Panc1 (cell line): Measurements from ENCODE around the gene SAV1. TPM values are rescaled to one million over a fixed set of nuclear protein-coding genes. Genes with fewer than 3 reads are reported as not detected.

Experiments used
- ATAC-seq: fragments of 200-7000 bp; cut with Tn5 transposase; 2 replicates; pipeline ENCODE4 v1.9.1; 2020; ENCODE audit warnings: mild to moderate bottlenecking, moderate library complexity
- BruUV-seq: library from RNA; stranded (reverse); fragments of 400-500 nt; replicated peaks from 2 replicates; lab custom pipeline; 2021; lab: Mats Ljungman, UMichigan
- CTCF ChIA-PET: fragments of 300-600 bp; sonication (Branson Sonifier 250); formaldehyde crosslinking; loops from one replicate; lab custom pipeline; 2022; ENCODE audit warnings: antibody characterized with exemption; lab: Charles Lee
- POLR2A ChIA-PET: fragments of 300-600 bp; sonication (Branson Sonifier 250); formaldehyde crosslinking; loops from one replicate; lab custom pipeline; 2022; ENCODE audit warnings: antibody characterized with exemption; lab: Charles Lee
- DNase-seq: peaks from one replicate; pipeline ENCODE4 v3.0.0-alpha.2; 2010; ENCODE audit warnings: low read depth, low spot score
- H3K27ac ChIP-seq: 2 replicates; pipeline ENCODE4 v1.5.1; 2011; ENCODE audit warnings: mild to moderate bottlenecking, low read length, inconsistent platforms
- H3K27me3 ChIP-seq: fragments of 200-500 bp; sonication (Bioruptor generic); 2 replicates; pipeline ENCODE4 v1.6.0; 2014; ENCODE audit warnings: low read length, inconsistent platforms; ENCODE audit not compliant: control insufficient read depth, insufficient read depth
- H3K36me3 ChIP-seq: fragments of 200-500 bp; sonication (Bioruptor generic); 2 replicates; pipeline ENCODE4 v1.5.1; 2014; ENCODE audit warnings: inconsistent platforms, mild to moderate bottlenecking, low read length, moderate library complexity; ENCODE audit not compliant: control insufficient read depth, insufficient read depth
- H3K4me1 ChIP-seq: 2 replicates; pipeline ENCODE4 v1.5.1; 2011; ENCODE audit warnings: inconsistent platforms, mild to moderate bottlenecking, low read length, moderate library complexity; ENCODE audit not compliant: control insufficient read depth, insufficient read depth
- H3K4me3 ChIP-seq, 2 experiments: 2 replicates each; pipeline ENCODE4 v1.5.1; 2011 to 2012; ENCODE audit warnings: low read depth in 2 of 2, low read length in 2 of 2, mild to moderate bottlenecking in 2 of 2, inconsistent platforms in 1 of 2, moderate library complexity in 1 of 2
- H3K9me3 ChIP-seq: fragments of 200-500 bp; sonication (Bioruptor generic); 2 replicates; pipeline ENCODE4 v1.5.1; 2014; ENCODE audit warnings: low read depth, mild to moderate bottlenecking, inconsistent platforms, low read length, moderate library complexity; ENCODE audit not compliant: control insufficient read depth, insufficient read depth
- POLR2AphosphoS5 ChIP-seq: IDR thresholded peaks from 2 replicates; pipeline ENCODE4 v1.6.1; 2012; ENCODE audit warnings: mild to moderate bottlenecking, low read depth, low read length, moderate library complexity
- REST ChIP-seq, 2 experiments: IDR thresholded peaks; 2 replicates each; pipeline ENCODE4 v1.6.1; 2011 to 2012; ENCODE audit warnings: low read depth in 2 of 2, control low read depth in 1 of 2, low read length in 1 of 2, mild to moderate bottlenecking in 1 of 2, moderate library complexity in 1 of 2; ENCODE audit not compliant: insufficient read depth in 1 of 2
- SIN3A ChIP-seq: IDR thresholded peaks from 2 replicates; pipeline ENCODE4 v1.6.1; 2012; ENCODE audit warnings: low read depth, mild to moderate bottlenecking, low read length, moderate library complexity, borderline replicate concordance; ENCODE audit not compliant: insufficient read depth
- TCF7L2 ChIP-seq: IDR thresholded peaks from 2 replicates; pipeline ENCODE4 v1.6.1; 2011; ENCODE audit warnings: mild to moderate bottlenecking, low read depth, low read length, inconsistent platforms
- in situ Hi-C: cut with HindIII; loops from 2 replicates; pipeline ENCODE4 v1.10.0; 2016; ENCODE audit warnings: low sequenced_read_pairs, low pct_unique_long_range_greater_than_20kb
- intact Hi-C: fragments of 100-400 bp; cut with micrococcal nuclease; formaldehyde crosslinking; loops from one replicate; pipeline ENCODE4 v1.10.0; 2022; ENCODE audit not compliant: unreplicated experiment
- total RNA-seq: library from RNA; stranded (reverse); gene quantifications from one replicate; pipeline ENCODE4 v1.2.1, GENCODE V29; 2021; ENCODE audit not compliant: unreplicated experiment
- TF ChIP-seq, protein P1 (sequence below): fragments of 450-650 bp; IDR thresholded peaks from 2 replicates; pipeline ENCODE4 v1.5.1; 2017; ENCODE audit warnings: mild to moderate bottlenecking

Gene SAV1
- total RNA-seq, 1 experiment from 2014 or later = 13.2 TPM

DNA sequence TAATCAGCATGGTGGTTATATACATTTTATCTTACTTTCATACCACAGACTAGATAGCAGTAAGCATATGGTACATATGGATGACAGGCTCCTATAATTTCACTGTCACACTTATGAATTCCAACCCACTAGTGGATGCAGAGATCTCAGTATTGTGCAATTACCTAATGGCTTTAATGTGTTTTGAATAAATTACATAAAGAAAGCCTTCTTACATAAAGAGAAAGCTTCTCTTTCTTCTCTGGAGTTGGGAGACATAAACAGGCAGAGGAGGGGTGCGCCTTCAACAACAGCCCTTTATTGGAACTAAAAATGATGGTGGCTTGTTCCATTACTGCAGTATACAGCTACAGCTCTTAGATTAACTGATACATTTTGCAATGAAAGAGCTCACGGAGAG lies 52.6 kb downstream of the SAV1 start:
- no TSS peak for BruUV-seq
- in situ Hi-C loops = no loop called here

GRCh38 chr14:50615056-50615455 lies 53.0 kb downstream of the SAV1 start:
- CTCF ChIA-PET = no interaction called here
- H3K27ac ChIP-seq = no peak overlapping the region
- POLR2A ChIA-PET = no interaction called here
- H3K4me3 ChIP-seq = no peak overlapping the region
- DNase-seq = no peak
- intact Hi-C loops (loop anchor here (5.0 kb wide), 1 partner anchor 167 kb away; no protein-coding TSS in a partner anchor), in situ Hi-C loops (no loop called here)
- no peaks in the 10 kb centered on the region for H3K36me3 ChIP-seq
- no TSS peak for BruUV-seq
- TF ChIP-seq TCF7L2 = no peak
- TF ChIP-seq SIN3A = no peak
- TF ChIP-seq, protein P1, sequence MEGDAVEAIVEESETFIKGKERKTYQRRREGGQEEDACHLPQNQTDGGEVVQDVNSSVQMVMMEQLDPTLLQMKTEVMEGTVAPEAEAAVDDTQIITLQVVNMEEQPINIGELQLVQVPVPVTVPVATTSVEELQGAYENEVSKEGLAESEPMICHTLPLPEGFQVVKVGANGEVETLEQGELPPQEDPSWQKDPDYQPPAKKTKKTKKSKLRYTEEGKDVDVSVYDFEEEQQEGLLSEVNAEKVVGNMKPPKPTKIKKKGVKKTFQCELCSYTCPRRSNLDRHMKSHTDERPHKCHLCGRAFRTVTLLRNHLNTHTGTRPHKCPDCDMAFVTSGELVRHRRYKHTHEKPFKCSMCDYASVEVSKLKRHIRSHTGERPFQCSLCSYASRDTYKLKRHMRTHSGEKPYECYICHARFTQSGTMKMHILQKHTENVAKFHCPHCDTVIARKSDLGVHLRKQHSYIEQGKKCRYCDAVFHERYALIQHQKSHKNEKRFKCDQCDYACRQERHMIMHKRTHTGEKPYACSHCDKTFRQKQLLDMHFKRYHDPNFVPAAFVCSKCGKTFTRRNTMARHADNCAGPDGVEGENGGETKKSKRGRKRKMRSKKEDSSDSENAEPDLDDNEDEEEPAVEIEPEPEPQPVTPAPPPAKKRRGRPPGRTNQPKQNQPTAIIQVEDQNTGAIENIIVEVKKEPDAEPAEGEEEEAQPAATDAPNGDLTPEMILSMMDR = no peak
- TF ChIP-seq POLR2AphosphoS5 = no peak
- H3K27me3 ChIP-seq = no peaks in the 10 kb centered on the region; the same call in 1 of the 2 replicates
- no peak for ATAC-seq
- no peaks in the 10 kb centered on the region for H3K9me3 ChIP-seq
- H3K4me1 ChIP-seq = no peaks in the 10 kb centered on the region

More for the DNA sequence above, 52.6 kb downstream of the SAV1 start:
- no peak overlapping the region for H3K4me3 ChIP-seq
- no peaks in the 10 kb centered on the region for H3K9me3 ChIP-seq
- no peak for DNase-seq
- H3K27ac ChIP-seq = no peak overlapping the region
- POLR2A ChIA-PET = no interaction called here
- no peaks in the 10 kb centered on the region for H3K4me1 ChIP-seq
- no peak for TF ChIP-seq POLR2AphosphoS5
- no peak for TF ChIP-seq REST (IDR thresholded peaks at IDR 0.05; ENCODE audit: insufficient read depth in 1 of 2, low read depth in 2 of 2, low read length in 1 of 2)
- no peak for TF ChIP-seq TCF7L2
- TF ChIP-seq SIN3A = no peak
- CTCF ChIA-PET = no interaction called here
- ATAC-seq = no peak
- intact Hi-C loops = loop anchor here (5.0 kb wide), 1 partner anchor 167 kb away; no protein-coding TSS in a partner anchor
- no peaks in the 10 kb centered on the region for H3K36me3 ChIP-seq
- no peaks in the 10 kb centered on the region; the same call in 1 of the 2 replicates for H3K27me3 ChIP-seq

DNA sequence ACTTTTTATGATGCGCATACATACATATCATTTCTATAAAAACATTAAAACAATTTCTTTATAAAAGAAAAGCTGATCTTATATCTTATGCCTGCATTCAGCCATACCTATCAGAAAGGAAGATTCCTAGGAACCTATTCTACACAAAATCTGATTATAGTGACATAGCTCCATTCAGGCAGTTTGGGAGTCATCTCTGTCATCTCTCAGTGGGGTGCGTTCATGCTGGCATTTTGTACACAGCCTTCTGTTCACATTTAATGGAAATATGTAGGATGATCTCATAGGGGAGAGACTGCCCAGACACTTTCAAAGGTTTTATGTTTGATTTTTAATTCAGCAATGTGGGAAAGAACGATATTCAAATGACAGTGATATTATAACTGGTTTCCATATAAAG lies 55.3 kb downstream of the SAV1 start:
- no TSS peak for BruUV-seq

More for the DNA sequence above, 55.3 kb downstream of the SAV1 start:
- no peaks in the 10 kb centered on the region; the same call in 1 of the 2 replicates for H3K27me3 ChIP-seq
- no peak overlapping the region for H3K4me3 ChIP-seq
- ChIA-PET CTCF (no interaction called here), POLR2A (no interaction called here)
- H3K36me3 ChIP-seq = no peaks in the 10 kb centered on the region
- intact Hi-C loops (no loop called here), in situ Hi-C loops (no loop called here)
- ATAC-seq (no peak), DNase-seq (no peak)
- H3K27ac ChIP-seq = no peak overlapping the region
- TF ChIP-seq REST (IDR thresholded peaks at IDR 0.05; ENCODE audit: insufficient read depth in 1 of 2, low read depth in 2 of 2, low read length in 1 of 2) (no peak), POLR2AphosphoS5 (no peak), TCF7L2 (no peak), SIN3A (no peak)
- TF ChIP-seq, protein P1 = no peak
- H3K4me1 ChIP-seq = no peaks in the 10 kb centered on the region
- H3K9me3 ChIP-seq = no peaks in the 10 kb centered on the region
